NT2/D1 (cell line): ENCODE measurements around the gene SCMH1.

ENCODE experiments used
- SUZ12 ChIP-seq: IDR thresholded peaks from 2 replicates; pipeline ENCODE4 v1.6.1; 2011; ENCODE audit not compliant: insufficient read length, insufficient read depth; ENCODE audit errors: extremely low read depth
- ZNF274 ChIP-seq: IDR thresholded peaks from 2 replicates; pipeline ENCODE4 v1.6.1; 2011; ENCODE audit warnings: mild to moderate bottlenecking, low read depth, low read length

DNA sequence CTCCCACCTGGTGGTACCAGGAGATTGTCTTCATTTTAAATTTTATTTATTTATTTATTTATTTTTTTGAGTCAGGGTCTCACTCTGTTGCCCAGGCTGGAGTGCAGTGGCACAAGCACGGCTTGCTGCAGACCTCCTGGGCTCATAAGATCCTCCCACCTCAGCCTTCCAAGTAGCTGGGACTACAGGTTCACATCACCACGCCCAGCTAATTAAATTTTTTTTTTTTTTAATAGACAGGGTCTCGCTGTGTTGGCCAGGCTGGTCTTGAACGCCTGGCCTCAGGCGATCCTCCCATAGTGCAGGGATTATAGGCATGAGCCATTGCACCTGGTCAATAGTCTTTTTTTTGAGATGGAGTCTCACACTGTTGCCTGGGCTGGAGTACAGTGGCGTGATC is 229.1 kb downstream of the SCMH1 start:
- TF ChIP-seq ZNF274 = no peak
- TF ChIP-seq SUZ12 = no peak
